Mucosa of gallbladder (tissue), 1 donor: ENCODE results near the gene STK32B. TPM values are rescaled to one million over a fixed set of nuclear protein-coding genes. Genes with fewer than 3 reads are reported as not detected.

ENCODE experiments used
- DNase-seq: peaks from one replicate; pipeline ENCODE4 v3.0.0-alpha.2; 2020; ENCODE audit warnings: low spot score
- total RNA-seq: library from RNA; stranded (reverse); gene quantifications from one replicate; pipeline ENCODE4 v1.2.1, GENCODE V29; 2021
- donor health status: DM: no; HTN: no; CAD: no.

Gene STK32B
- total RNA-seq, 1 donor from 2014 or later: 4.1 TPM

GRCh38 chr4:5469151-5469775 lies 418.0 kb downstream of the STK32B start:
- no peak for DNase-seq

- no peak for DNase-seq
These were observed 418.6 kb downstream of the STK32B start for GRCh38 chr4:5469861-5470260.

- DNase-seq: no peak
These were observed 419.3 kb downstream of the STK32B start for GRCh38 chr4:5470318-5471198.

- no peak for DNase-seq
These were observed 419.9 kb downstream of the STK32B start for GRCh38 chr4:5471206-5471605.

GRCh38 chr4:5471691-5472090 lies 420.4 kb downstream of the STK32B start:
- DNase-seq: no peak

- no peak for DNase-seq
These were observed 420.9 kb downstream of the STK32B start for GRCh38 chr4:5472160-5472591.

- no peak for DNase-seq
These were observed 421.8 kb downstream of the STK32B start for GRCh38 chr4:5473125-5473524.

- no peak for DNase-seq
These were observed 423.5 kb downstream of the STK32B start for GRCh38 chr4:5474756-5475155.

GRCh38 chr4:5477613-5478012 lies 426.3 kb downstream of the STK32B start:
- no peak for DNase-seq

- DNase-seq: no peak
These were observed 426.9 kb downstream of the STK32B start for GRCh38 chr4:5478169-5478568.

- no peak for DNase-seq
These were observed 427.4 kb downstream of the STK32B start for GRCh38 chr4:5478697-5479096.

- DNase-seq: no peak
These were observed 428.3 kb downstream of the STK32B start for GRCh38 chr4:5479518-5480060.

GRCh38 chr4:5488413-5488812 lies 437.1 kb downstream of the STK32B start:
- DNase-seq: no peak

- no peak for DNase-seq
These were observed 438.0 kb downstream of the STK32B start for GRCh38 chr4:5489260-5489659.

- DNase-seq: no peak
These were observed 446.2 kb downstream of the STK32B start for GRCh38 chr4:5497489-5497888.

- no peak for DNase-seq
These were observed 448.9 kb downstream of the STK32B start for GRCh38 chr4:5500165-5500564.

GRCh38 chr4:5503336-5503936 lies 452.2 kb downstream of the STK32B start:
- DNase-seq: no peak

- no peak for DNase-seq
These were observed 453.2 kb downstream of the STK32B start for GRCh38 chr4:5504486-5504885.

GRCh38 chr4:5510504-5510903 lies 459.2 kb downstream of the STK32B start:
- no peak for DNase-seq

- no peak for DNase-seq
These were observed 460.5 kb downstream of the STK32B start for GRCh38 chr4:5511791-5512190.

GRCh38 chr4:5515646-5516045 lies 464.4 kb downstream of the STK32B start:
- no peak for DNase-seq

- DNase-seq: no peak
These were observed 466.1 kb downstream of the STK32B start for GRCh38 chr4:5517372-5517771.
